ENCODE data around the gene TRIM44. TPM values are rescaled to one million over a fixed set of nuclear protein-coding genes. Genes with fewer than 3 reads are reported as not detected.
"Not testable (repeated sequence)": the region's sequence is repeated elsewhere in the genome, so short reads cannot be mapped to it uniquely, and the experiment has no call there.

The TRIM44 gene
- total RNA-seq, 4 donors from 2014 or later = 35.6 to 70.6 (median 43.2) TPM

GRCh38 chr11:35766651-35767050 lies 104.1 kb downstream of the TRIM44 start:
- WGBS, 2 donors (ENCODE audit: low coverage in 1 of 2) = 93 to 100% methylated on average over 2 to 4 of the region's 4 CpGs

GRCh38 chr11:35770425-35770824 lies 107.8 kb downstream of the TRIM44 start:
- H3K36me3 ChIP-seq, H3K4me3 ChIP-seq, H3K4me1 ChIP-seq, H3K27ac ChIP-seq, H3K9me3 ChIP-seq, H3K27me3 ChIP-seq, ATAC-seq: not testable (repeated sequence)
- WGBS, 2 donors (ENCODE audit: low coverage in 1 of 2) = 93 to 100% methylated on average over 1 of the region's 1 CpG

More at GRCh38 chr11:35766651-35767050, 104.1 kb downstream of the TRIM44 start:
- H3K36me3 ChIP-seq = no peaks in the 10 kb centered on the region
- H3K27ac ChIP-seq = no peak overlapping the region
- TF ChIP-seq POLR2AphosphoS5 (IDR thresholded peaks at IDR 0.05) (no peak), POLR2A (IDR thresholded peaks at IDR 0.05) (no peak), EP300 (IDR thresholded peaks at IDR 0.05) (no peak), CTCF (IDR thresholded peaks at IDR 0.05) (no peak)
- H3K4me3 ChIP-seq = no peak overlapping the region
- peaks cover 0 to 16% (median 0%) of the 10 kb centered on the region in 3 donors for H3K4me1 ChIP-seq
- no peak for ATAC-seq
- no peaks in the 10 kb centered on the region for H3K27me3 ChIP-seq
- no peaks in the 10 kb centered on the region for H3K9me3 ChIP-seq

- ATAC-seq = no peak
- H3K36me3 ChIP-seq = no peaks in the 10 kb centered on the region
- WGBS, 2 donors (ENCODE audit: low coverage in 1 of 2) = 100% methylated on average over 1 of the region's 5 CpGs
Observed at GRCh38 chr11:35771722-35772121, 109.1 kb downstream of the TRIM44 start.

GRCh38 chr11:35777241-35777640 lies 114.7 kb downstream of the TRIM44 start:
- H3K9me3 ChIP-seq = peaks cover 0 to 22% (median 0%) of the 10 kb centered on the region in 3 donors
- WGBS, 2 donors (ENCODE audit: low coverage in 1 of 2) = 100% methylated on average over 2 of the region's 3 CpGs; no CpG with 5 or more reads in 1 of the 2 donors
- not testable (repeated sequence) for ATAC-seq

More at GRCh38 chr11:35771722-35772121, 109.1 kb downstream of the TRIM44 start:
- TF ChIP-seq EP300 (IDR thresholded peaks at IDR 0.05) (no peak), POLR2A (IDR thresholded peaks at IDR 0.05) (no peak), POLR2AphosphoS5 (IDR thresholded peaks at IDR 0.05) (no peak), CTCF (IDR thresholded peaks at IDR 0.05) (no peak)
- H3K4me3 ChIP-seq = no peak overlapping the region
- H3K4me1 ChIP-seq = no peaks in the 10 kb centered on the region
- peaks cover 0 to 9% (median 0%) of the 10 kb centered on the region in 3 donors for H3K9me3 ChIP-seq
- H3K27me3 ChIP-seq = no peaks in the 10 kb centered on the region
- no peak overlapping the region for H3K27ac ChIP-seq

GRCh38 chr11:35778943-35779342 lies 116.4 kb downstream of the TRIM44 start:
- H3K27ac ChIP-seq, H3K36me3 ChIP-seq, H3K27me3 ChIP-seq, H3K4me3 ChIP-seq, ATAC-seq: not testable (repeated sequence)
- H3K9me3 ChIP-seq = peaks cover 0 to 21% (median 0%) of the 10 kb centered on the region in 3 donors
- 96 to 100% methylated on average over 3 to 4 of the region's 8 CpGs for WGBS, 2 donors (ENCODE audit: low coverage in 1 of 2)
- H3K4me1 ChIP-seq = peaks cover 0 to 16% (median 0%) of the 10 kb centered on the region in 3 donors

More at GRCh38 chr11:35777241-35777640, 114.7 kb downstream of the TRIM44 start:
- H3K27ac ChIP-seq, H3K27me3 ChIP-seq, H3K4me3 ChIP-seq, H3K36me3 ChIP-seq: not testable (repeated sequence)
- peaks cover 0 to 16% (median 0%) of the 10 kb centered on the region in 3 donors for H3K4me1 ChIP-seq

- H3K9me3 ChIP-seq = peaks cover 0 to 16% (median 0%) of the 10 kb centered on the region in 3 donors
- no peak for ATAC-seq
- TF ChIP-seq CTCF (IDR thresholded peaks at IDR 0.05) (no peak), POLR2A (IDR thresholded peaks at IDR 0.05) (no peak), EP300 (IDR thresholded peaks at IDR 0.05) (no peak), POLR2AphosphoS5 (IDR thresholded peaks at IDR 0.05) (no peak)
- 91 to 97% methylated on average over 5 of the region's 5 CpGs for WGBS, 2 donors (ENCODE audit: low coverage in 1 of 2)
- peaks cover 0 to 16% (median 0%) of the 10 kb centered on the region in 3 donors for H3K4me1 ChIP-seq
- no peak overlapping the region for H3K27ac ChIP-seq
- H3K27me3 ChIP-seq = no peaks in the 10 kb centered on the region
- no peak overlapping the region for H3K4me3 ChIP-seq
- no peaks in the 10 kb centered on the region for H3K36me3 ChIP-seq
Observed at GRCh38 chr11:35779409-35779808, 116.8 kb downstream of the TRIM44 start.
